HG03135 (cell line): ENCODE results near the gene ST8SIA4.

Experiments used
- ATAC-seq: cut with Tn5 transposase; IDR thresholded peaks from one replicate; pipeline ENCODE4 v1.9.1; 2021; ENCODE audit warnings: mild to moderate bottlenecking, moderate library complexity; ENCODE audit not compliant: unreplicated experiment

The ST8SIA4 gene

DNA sequence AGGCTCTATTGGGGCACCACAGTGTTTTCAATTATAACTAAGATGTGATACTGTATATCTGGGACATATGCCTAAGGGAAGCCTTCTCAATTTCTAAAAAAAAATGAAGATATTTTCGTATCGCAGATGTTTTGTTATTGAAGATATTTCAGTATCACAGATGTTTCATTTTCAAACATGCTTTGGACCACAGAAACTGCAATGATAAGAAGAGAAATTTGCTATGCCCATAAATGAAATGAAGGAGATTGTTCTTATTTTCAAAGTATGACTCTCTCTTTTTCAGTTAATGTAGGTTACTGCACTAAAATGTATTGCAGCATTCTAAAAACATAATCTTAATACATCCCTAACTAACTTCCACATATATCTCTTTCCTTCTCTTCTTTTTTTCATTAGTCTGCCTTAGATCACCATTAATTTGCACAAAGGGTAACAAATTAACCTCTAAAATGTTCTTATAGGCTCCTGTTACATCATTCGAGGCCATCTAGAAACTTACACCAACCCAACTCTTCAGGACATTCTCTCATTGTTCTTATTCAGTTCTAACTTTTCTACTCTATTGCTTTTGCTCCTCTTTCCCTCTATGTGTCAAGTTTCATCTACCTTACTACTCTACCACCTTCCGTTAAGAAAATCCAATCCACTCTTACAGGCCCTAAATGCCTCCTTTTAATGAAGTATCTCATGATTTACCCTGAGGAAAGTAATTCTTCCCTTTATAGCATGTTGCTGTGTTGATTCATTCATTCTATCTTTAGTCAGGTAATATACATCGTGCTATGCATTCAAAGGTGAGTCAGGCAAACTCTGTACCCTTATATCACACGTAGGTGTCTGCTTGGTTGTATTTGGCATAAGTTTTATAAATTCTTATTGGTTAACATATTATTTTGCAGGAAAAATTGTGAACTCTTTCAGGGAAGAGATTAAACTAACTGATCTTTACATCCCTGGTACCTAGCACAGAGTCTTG is 70.5 kb downstream of the ST8SIA4 start:
- ATAC-seq, result no peak

DNA sequence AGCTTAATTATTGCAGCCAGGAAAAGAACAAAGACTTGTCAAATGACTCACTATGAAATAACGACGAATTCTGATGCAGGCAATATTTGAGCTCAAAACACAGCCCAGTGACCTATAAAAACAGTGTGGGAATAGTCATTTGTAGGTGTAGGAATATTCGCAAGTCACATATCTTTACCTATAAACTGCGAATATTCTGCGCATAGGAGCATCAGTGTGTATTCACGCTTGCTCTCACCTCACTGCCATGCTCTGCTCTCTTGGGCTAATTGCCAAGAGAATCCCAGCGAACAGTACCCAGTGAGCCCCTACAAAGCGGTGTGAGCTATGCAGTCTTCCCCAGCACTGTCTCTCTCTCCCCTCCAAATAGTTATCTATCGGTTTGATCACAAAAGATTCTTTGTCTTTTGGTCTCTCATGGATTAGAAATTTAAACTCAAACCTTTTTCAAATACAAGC is 74.2 kb downstream of the ST8SIA4 start:
- ATAC-seq, result no peak

DNA sequence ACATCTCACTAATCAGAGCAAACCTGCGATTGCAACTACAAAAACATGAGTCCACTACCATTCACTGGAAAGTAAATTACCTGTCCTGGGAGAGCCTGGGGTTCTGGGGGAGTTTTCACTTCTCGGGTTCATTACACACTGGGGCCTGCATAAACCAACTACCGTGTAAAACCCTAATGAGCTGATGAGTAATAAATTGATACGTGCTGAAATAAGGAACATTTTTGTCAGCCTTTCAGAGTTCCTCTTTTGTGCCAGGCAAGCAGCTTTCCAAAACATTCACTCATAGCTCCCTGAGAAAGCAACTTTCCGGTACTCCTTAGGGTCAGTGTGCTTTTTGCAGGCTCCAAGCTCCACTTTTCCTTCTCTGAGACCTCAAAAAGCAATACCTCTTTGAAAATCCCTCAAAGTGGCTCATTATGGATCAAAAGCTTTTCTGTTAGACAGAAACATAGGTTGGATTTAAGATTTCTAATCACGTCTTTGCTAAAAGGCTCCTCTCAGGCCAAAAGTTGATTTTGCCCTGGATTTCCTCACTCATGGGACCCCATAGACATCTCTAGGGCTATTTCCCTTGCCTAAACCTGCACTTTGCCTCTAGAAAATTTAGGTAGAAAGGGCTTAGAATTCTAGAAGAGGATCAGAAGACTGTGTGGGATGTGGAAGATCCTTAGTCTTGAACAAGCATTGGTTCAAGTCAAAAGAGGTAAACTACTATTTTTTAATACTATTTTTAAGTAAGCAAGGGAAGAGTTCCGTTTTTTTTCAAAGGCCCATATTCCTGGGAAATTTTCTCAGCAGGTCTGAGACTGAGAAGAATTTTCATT is 74.8 kb downstream of the ST8SIA4 start:
- peak; percentile 82 for ATAC-seq

GRCh38 chr5:100827481-100827889 is 75.6 kb downstream of the ST8SIA4 start:
- peak; percentile 39 for ATAC-seq

DNA sequence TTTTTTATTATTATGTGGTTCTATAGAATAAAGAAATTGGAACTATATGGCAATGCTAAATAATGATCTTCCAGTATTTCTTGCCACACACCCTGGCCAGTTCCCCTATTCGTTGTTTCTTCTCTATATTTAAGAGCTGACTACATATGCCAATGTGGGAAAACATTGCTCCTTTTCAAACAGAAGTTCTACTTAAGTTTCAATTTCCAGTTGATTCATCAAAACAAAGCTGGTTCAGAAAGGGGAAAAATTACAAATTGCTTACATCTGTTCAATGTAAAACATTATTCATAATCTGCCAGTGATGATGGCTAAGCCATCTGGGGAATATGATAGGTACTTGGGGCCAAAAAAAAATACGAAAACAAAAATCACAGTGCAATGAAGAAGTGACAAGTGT is 76.9 kb downstream of the ST8SIA4 start:
- no peak for ATAC-seq

- no peak for ATAC-seq
Measured at GRCh38 chr5:100824635-100825034, 78.4 kb downstream of the ST8SIA4 start.

GRCh38 chr5:100823812-100824211 is 79.3 kb downstream of the ST8SIA4 start:
- no peak for ATAC-seq

DNA sequence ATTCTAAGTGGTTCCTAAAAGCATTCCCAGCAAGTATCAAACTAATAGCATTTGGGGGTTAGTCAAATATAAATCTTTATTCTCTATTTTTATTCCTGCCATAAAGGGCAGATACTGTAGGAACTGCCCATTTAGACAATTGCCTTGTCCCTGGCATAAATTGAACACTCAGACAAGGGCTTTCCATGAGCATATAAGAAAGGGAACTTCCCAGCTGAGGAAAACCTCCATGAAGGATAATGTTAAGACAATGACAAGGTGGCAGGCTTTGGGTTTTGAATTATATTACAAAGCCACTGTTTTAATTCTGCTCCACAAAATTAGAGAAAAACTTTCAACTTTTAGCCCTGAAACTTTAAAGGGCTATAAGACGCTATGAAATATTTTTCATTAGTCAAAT is 81.3 kb downstream of the ST8SIA4 start:
- no peak for ATAC-seq

DNA sequence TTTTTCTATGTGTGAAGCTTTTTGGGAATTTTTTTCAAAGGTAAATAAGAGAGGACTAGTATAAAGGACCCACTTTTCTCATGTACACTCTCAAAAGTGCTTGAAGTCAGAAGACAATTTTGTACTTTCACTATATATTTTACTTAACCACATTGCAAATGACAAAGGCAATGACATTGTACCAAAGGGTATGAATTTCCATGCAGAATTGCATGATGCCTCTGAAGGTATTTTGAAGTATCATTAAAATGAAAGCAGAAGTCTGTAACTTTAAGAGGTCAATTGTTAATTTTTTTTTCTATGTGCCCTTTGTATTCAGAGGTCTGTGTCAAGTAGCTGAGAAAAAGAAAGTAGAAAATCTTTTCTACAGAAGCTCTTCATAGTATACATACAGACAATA is 84.7 kb downstream of the ST8SIA4 start:
- no peak for ATAC-seq

GRCh38 chr5:100803397-100803796 is 99.7 kb downstream of the ST8SIA4 start:
- ATAC-seq, result no peak

DNA sequence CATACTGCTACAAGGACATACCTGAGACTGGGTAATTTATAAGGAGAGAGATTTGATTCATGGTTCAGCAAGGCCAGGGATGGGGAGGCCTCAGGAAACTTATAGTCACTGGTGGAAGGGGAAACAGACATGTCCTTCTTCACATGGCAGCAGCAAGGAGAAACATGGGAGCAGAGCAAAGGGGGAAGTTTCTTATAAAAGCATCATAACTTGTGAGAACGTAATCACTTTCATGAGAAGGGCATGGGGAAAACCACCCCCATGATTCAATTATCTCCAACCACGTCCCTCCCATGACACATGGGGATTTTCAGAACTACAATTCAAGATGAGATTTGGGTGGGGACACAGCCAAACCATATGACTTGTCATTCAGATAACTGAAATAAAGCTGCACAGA is 100.9 kb downstream of the ST8SIA4 start:
- ATAC-seq, result no peak

GRCh38 chr5:100800562-100800961 is 102.5 kb downstream of the ST8SIA4 start:
- ATAC-seq, result no peak

DNA sequence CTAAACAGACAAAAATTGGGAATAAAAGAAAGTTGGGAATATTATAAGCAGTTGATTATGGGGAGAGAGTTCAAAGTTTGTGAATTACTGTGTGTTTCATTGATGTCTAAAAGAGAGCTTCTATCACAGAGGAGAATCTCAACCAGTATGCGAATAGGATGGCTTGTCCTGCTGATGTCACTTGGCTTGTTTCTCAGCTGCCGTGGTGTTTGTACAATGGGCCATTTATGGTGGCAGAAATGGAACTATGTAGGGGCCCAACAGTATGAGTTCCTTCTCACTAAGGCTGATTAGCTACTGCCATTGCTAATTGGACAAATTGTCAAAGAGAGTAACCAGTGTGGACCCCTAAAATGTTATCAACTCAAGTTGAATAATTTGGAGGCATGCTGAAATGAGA is 103.9 kb downstream of the ST8SIA4 start:
- ATAC-seq, result no peak

- ATAC-seq, result no peak
Measured at GRCh38 chr5:100797861-100798260, 105.2 kb downstream of the ST8SIA4 start.

DNA sequence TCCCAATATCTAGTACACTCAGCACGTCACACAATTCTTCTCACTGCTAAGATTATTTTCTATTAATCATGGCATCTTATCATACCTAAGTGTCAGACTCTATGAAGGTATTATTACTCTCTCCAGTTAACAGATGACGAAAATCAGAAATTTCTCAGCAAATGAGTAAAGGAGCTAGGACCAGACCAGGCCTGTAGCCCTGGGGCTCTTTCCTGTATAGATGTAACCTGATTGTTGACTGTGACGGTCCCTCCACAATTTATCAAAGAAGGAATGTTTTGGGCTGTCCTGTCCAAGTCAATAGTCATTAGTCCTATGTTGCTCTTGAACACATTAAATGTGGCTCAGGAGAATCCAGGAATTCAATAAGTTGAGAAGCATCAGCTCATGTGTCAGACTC is 106.2 kb downstream of the ST8SIA4 start:
- ATAC-seq, result no peak

GRCh38 chr5:100794844-100795243 is 108.2 kb downstream of the ST8SIA4 start:
- ATAC-seq, result no peak

GRCh38 chr5:100794218-100794617 is 108.9 kb downstream of the ST8SIA4 start:
- ATAC-seq, result no peak

DNA sequence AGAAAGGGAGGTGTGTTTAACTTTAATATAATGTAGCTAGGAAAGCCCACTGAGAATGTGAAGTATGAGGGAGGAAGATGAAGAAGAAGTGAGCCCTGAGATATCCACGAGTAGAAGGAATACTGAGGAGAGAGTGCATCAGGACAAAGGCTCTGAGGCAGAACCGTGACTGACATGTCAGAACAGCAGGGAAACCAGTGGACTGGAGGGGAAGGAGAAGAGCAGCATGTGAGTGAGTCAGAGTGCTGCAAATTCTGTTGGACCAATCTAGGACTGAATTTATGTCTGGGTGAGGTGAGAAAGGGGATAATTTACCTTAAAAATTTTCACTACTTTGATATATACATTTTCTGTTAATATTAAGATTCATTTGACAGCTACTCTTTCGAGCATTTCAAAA is 110.3 kb downstream of the ST8SIA4 start:
- no peak for ATAC-seq

- no peak for ATAC-seq
Measured at GRCh38 chr5:100791391-100791790, 111.7 kb downstream of the ST8SIA4 start.

- ATAC-seq, result no peak
Measured at GRCh38 chr5:100790951-100791350, 112.1 kb downstream of the ST8SIA4 start.

- ATAC-seq, result peak; percentile 60
Measured at GRCh38 chr5:100790170-100790665, 112.9 kb downstream of the ST8SIA4 start.
